Naive thymus-derived CD4-positive, alpha-beta T cell (primary cell): ENCODE results near the gene RNGTT. TPM values are rescaled to one million over a fixed set of nuclear protein-coding genes. Genes with fewer than 3 reads are reported as not detected.

Experiments
- ATAC-seq: fragments of 150-1000 bp; cut with Tn5 transposase; 2 replicates; pipeline ENCODE4 v1.10.0; 2021; ENCODE audit warnings: mild to moderate bottlenecking, moderate library complexity
- CTCF ChIA-PET: fragments of 350-600 bp; sonication (Branson Sonifier 250); formaldehyde crosslinking; loops from one replicate; lab custom pipeline; 2021; ENCODE audit warnings: antibody characterized with exemption; lab: Charles Lee
- POLR2A ChIA-PET: fragments of 350-600 bp; sonication (Branson Sonifier 250); formaldehyde crosslinking; loops from one replicate; lab custom pipeline; 2021; ENCODE audit warnings: antibody characterized with exemption, inconsistent platforms; lab: Charles Lee
- DNase-seq, 9 donors: peaks; one replicate each; pipeline versions ENCODE4 v3.0.0 to v3.0.0-alpha.2; 2020 to 2022; ENCODE audit warnings: mixed read lengths in 1 of 9
- H3K27ac ChIP-seq: one replicate; pipeline ENCODE4 v1.7.0; 2013; ENCODE audit warnings: mild to moderate bottlenecking, low read depth, low read length, moderate library complexity
- H3K27me3 ChIP-seq, 2 donors: one replicate each; pipeline ENCODE4 v1.7.0; 2013; ENCODE audit warnings: low read length in 2 of 2, mild to moderate bottlenecking in 2 of 2, moderate library complexity in 2 of 2; ENCODE audit not compliant: control insufficient read depth in 2 of 2, insufficient read depth in 2 of 2
- H3K36me3 ChIP-seq, 3 experiments: 1 replicate in 2 of 3; 2 replicates in 1 of 3; pipeline ENCODE4 v1.7.0; 2013; ENCODE audit warnings: low read length in 3 of 3, mild to moderate bottlenecking in 3 of 3, moderate library complexity in 1 of 3; ENCODE audit not compliant: insufficient read depth in 3 of 3, control insufficient read depth in 2 of 3
- H3K4me1 ChIP-seq, 2 donors: one replicate each; pipeline ENCODE4 v1.7.0; 2013; ENCODE audit warnings: low read length in 2 of 2, mild to moderate bottlenecking in 2 of 2, moderate library complexity in 1 of 2; ENCODE audit not compliant: control insufficient read depth in 2 of 2, insufficient read depth in 2 of 2
- H3K4me3 ChIP-seq: 2 replicates; pipeline ENCODE4 v1.7.0; 2013; ENCODE audit warnings: mild to moderate bottlenecking, low read length
- H3K9me3 ChIP-seq, 3 experiments: 1 replicate in 2 of 3; 2 replicates in 1 of 3; pipeline ENCODE4 v1.7.0; 2013; ENCODE audit warnings: low read length in 3 of 3; ENCODE audit not compliant: control insufficient read depth in 2 of 3
- H3K27ac Mint-ChIP-seq, 9 donors: one replicate each; pipeline ENCODE4 v1.8.0; 2020 to 2022; ENCODE audit warnings: mixed read lengths in 9 of 9, mild to moderate bottlenecking in 8 of 9, moderate library complexity in 5 of 9, inconsistent platforms in 2 of 9
- H3K27me3 Mint-ChIP-seq, 5 donors: one replicate each; pipeline ENCODE4 v1.8.0; 2021 to 2022; ENCODE audit warnings: mixed read lengths in 5 of 5, mild to moderate bottlenecking in 1 of 5
- H3K36me3 Mint-ChIP-seq, 5 donors: one replicate each; pipeline ENCODE4 v1.8.0; 2020 to 2022; ENCODE audit warnings: mixed read lengths in 5 of 5, mild to moderate bottlenecking in 3 of 5, inconsistent platforms in 1 of 5
- H3K4me1 Mint-ChIP-seq, 7 donors: one replicate each; pipeline ENCODE4 v1.8.0; 2020 to 2022; ENCODE audit warnings: mixed read lengths in 7 of 7, mild to moderate bottlenecking in 3 of 7, inconsistent platforms in 1 of 7
- H3K4me3 Mint-ChIP-seq, 10 donors: one replicate each; pipeline ENCODE4 v1.8.0; 2020 to 2022; ENCODE audit warnings: mild to moderate bottlenecking in 10 of 10, mixed read lengths in 10 of 10, moderate library complexity in 6 of 10, inconsistent platforms in 2 of 10
- H3K9me3 Mint-ChIP-seq, 11 donors: one replicate each; pipeline ENCODE4 v1.8.0; 2020 to 2022; ENCODE audit warnings: mixed read lengths in 11 of 11, mild to moderate bottlenecking in 4 of 11, inconsistent platforms in 1 of 11, moderate library complexity in 1 of 11
- intact Hi-C, 2 donors: fragments of 100-400 bp; cut with micrococcal nuclease; formaldehyde crosslinking; loops; one replicate each; pipeline ENCODE4 v1.15.1; 2023
- polyA plus RNA-seq, 2 donors: library from polyadenylated mRNA; unstranded; fragments of 300-500 nt; fragmentation: Illumina TruSeq; gene quantifications; one replicate each; pipeline ENCODE4 v1.2.3, GENCODE V29; 2021
- total RNA-seq, 6 experiments: library from RNA in 5 of 6; stranded (reverse) in 5 of 6; gene quantifications; 1 replicate in 5 of 6; 2 replicates in 1 of 6; pipeline ENCODE4 v1.2.3 and lab custom pipeline; 2021 to 2026

RNGTT gene
- total and polyA plus RNA-seq, 7 experiments from 2014 or later, result 15.4 to 26.5 (median 19.3) TPM

DNA sequence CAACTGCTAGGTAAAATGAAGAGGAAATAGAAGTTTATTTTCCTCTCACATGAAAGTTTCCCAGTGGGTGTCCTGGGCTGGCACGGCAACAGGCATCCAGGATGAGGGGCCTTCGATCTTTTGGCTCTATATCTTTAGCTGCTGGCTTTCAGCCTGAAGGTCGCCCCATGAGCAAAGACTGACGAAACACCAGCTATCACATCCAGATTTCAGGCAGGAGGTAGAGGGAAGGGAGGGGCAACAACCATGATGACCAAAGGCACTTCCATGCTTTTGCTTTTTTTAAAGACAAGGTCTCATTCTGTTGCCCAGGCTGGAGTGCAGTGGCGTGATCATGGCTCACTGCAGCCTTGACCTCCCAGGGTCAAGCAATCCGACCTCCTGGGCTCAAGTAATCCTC is 387.9 kb downstream of the RNGTT start:
- Histone ChIP-seq H3K4me3 (no peak overlapping the region), H3K27me3 (no peaks in the 10 kb centered on the region), H3K27ac (no peak overlapping the region), H3K9me3 (no peaks in the 10 kb centered on the region), H3K4me1 (no peaks in the 10 kb centered on the region), H3K36me3 (no peaks in the 10 kb centered on the region)
- ChIA-PET CTCF (no interaction called here), POLR2A (no interaction called here)
- Mint-ChIP-seq H3K27me3 (peaks cover 3 to 21% (median 7%) of the 10 kb centered on the region in 5 donors), H3K4me3 (no peak overlapping the region), H3K36me3 (no peaks in the 10 kb centered on the region), H3K4me1 (no peaks in the 10 kb centered on the region), H3K27ac (no peak overlapping the region), H3K9me3 (peaks cover 0 to 7% (median 2%) of the 10 kb centered on the region in 11 donors)
- DNase-seq (no peak), ATAC-seq (no peak)
- intact Hi-C loops, result no loop called here

DNA sequence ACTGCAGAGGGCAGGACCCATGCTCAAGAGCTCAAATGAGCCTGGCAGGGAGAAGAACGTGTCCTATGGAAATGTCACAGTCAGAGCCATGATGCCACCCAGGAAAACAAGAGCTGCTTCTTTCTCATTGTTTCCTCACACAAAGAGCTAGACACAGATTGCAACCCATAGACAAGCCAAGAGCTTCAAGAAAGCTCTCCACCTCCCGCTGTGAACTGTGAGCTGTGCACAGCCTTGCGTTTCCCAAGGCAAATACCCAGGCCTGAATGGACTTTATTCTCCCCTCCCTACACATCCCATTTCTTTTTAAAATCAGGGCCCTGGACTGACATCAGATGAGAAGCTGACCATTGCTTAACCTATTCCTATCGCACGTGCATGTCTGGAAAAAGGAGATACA is 388.8 kb downstream of the RNGTT start:
- ChIA-PET CTCF (no interaction called here), POLR2A (no interaction called here)
- H3K4me1 Mint-ChIP-seq, result no peaks in the 10 kb centered on the region
- Histone ChIP-seq H3K9me3 (peaks cover 0 to 5% (median 0%) of the 10 kb centered on the region in 3 experiments), H3K36me3 (no peaks in the 10 kb centered on the region), H3K27ac (no peak overlapping the region), H3K4me1 (no peaks in the 10 kb centered on the region), H3K27me3 (no peaks in the 10 kb centered on the region), H3K4me3 (no peak overlapping the region)
- H3K4me3 Mint-ChIP-seq, result no peak overlapping the region
- DNase-seq (no peak), ATAC-seq (no peak)
- H3K27ac Mint-ChIP-seq, result peak overlapping the region in 1 of 9 donors; percentile 27
- H3K9me3 Mint-ChIP-seq, result peaks cover 0 to 7% (median under 1%) of the 10 kb centered on the region in 11 donors
- intact Hi-C loops, result no loop called here
- no peaks in the 10 kb centered on the region for H3K36me3 Mint-ChIP-seq
- H3K27me3 Mint-ChIP-seq, result peaks cover 0 to 12% (median 5%) of the 10 kb centered on the region in 5 donors

DNA sequence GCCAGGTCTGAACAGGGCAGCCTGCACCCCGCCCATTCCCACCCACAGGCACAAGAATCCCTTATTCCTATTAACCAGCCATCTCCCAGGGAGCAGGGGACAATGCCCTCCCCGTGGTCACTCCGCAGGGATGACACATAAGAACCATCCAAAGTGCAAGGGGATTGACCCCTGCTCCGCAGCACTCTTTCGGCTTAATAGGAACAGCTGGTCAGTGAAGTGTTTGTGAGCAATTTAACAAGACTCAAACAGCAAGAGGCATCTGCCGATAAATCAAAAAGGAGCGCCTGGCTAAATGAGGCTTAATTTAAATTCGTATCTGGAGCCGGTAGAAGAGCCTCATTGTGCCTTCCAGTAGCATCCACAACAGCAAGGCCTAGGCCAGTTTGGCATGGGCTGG is 389.4 kb downstream of the RNGTT start:
- Mint-ChIP-seq H3K27ac (no peak overlapping the region), H3K36me3 (peaks cover 0 to under 1% (median 0%) of the 10 kb centered on the region in 5 donors), H3K4me3 (no peak overlapping the region), H3K9me3 (peaks cover 0 to 12% (median 5%) of the 10 kb centered on the region in 11 donors), H3K27me3 (peaks cover 0 to 12% (median 3%) of the 10 kb centered on the region in 5 donors), H3K4me1 (no peaks in the 10 kb centered on the region)
- no peaks in the 10 kb centered on the region for H3K4me1 ChIP-seq
- CTCF ChIA-PET, result no interaction called here
- peaks cover 0 to 7% (median 0%) of the 10 kb centered on the region in 3 experiments for H3K9me3 ChIP-seq
- DNase-seq (no peak), ATAC-seq (no peak)
- no peaks in the 10 kb centered on the region for H3K27me3 ChIP-seq
- no peak overlapping the region for H3K27ac ChIP-seq
- POLR2A ChIA-PET, result no interaction called here
- intact Hi-C loops, result no loop called here
- H3K36me3 ChIP-seq, result no peaks in the 10 kb centered on the region
- H3K4me3 ChIP-seq, result no peak overlapping the region

DNA sequence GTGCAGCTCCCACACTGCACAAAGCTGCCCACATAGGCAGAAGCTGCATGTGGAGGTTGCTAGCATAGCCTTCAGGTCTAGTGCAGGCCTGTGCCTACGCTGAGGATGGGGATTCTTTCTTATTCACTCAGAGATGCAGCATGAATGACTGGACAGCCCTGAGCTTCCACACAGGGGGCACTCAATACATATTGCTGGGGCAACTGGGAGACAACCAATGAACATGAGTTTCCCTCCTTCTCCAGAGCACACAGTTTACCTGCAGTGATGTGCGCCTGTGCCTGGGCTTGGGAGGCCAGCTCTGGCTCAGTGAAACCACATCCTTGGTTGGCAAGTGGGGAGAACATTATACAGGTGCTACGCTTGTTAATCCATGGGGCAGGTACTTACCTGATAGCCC is 389.9 kb downstream of the RNGTT start:
- peaks cover 0 to 2% (median 0%) of the 10 kb centered on the region in 5 donors for H3K36me3 Mint-ChIP-seq
- H3K4me3 Mint-ChIP-seq, result no peak overlapping the region

DNA sequence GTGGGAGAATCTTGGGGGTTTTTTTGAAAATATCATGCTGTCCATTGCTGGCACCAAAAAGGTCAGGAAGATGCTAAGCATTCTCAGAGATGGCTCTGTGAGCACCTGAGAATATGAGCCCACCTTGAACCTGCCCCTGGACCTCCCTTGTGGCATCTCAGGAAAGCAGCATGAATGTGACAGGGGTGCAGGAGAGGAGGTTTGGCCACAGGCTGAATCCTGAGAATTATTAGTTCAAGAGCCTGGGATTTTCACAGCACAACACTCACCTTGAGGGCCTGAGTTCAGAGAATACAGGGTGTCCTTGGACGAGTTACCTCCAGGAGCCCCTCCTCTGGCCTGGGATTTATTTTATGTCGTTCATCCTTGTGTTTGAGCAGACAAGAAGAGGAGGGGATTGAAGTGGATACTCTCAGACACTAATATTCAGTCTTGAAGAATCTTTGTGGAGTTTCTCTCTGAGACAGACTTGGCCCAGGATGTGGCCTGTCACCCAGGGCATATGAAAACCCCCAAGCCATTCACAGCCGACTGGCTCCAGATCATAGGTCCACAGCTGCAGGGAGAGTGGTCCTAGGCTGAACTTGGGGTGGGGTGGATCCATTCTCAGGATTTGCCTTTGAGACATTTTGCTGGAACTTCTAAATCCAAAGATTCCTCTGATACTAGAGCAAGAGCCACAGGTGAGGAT is 390.8 kb downstream of the RNGTT start:
- Histone ChIP-seq H3K4me3 (no peak overlapping the region), H3K4me1 (no peaks in the 10 kb centered on the region), H3K9me3 (peaks cover 0 to 7% (median 0%) of the 10 kb centered on the region in 3 experiments), H3K27me3 (no peaks in the 10 kb centered on the region), H3K27ac (no peak overlapping the region), H3K36me3 (no peaks in the 10 kb centered on the region)
- Mint-ChIP-seq H3K4me1 (no peaks in the 10 kb centered on the region), H3K27me3 (peaks cover 0 to 12% (median 0%) of the 10 kb centered on the region in 5 donors), H3K36me3 (peaks cover 0 to 2% (median 0%) of the 10 kb centered on the region in 5 donors), H3K27ac (no peak overlapping the region), H3K4me3 (no peak overlapping the region), H3K9me3 (peaks cover 0 to 14% (median 6%) of the 10 kb centered on the region in 11 donors)
- DNase-seq, result no peak
- POLR2A ChIA-PET, result no interaction called here
- intact Hi-C loops, result no loop called here
- ATAC-seq, result no peak
- CTCF ChIA-PET, result no interaction called here

More for the DNA sequence above, 389.9 kb downstream of the RNGTT start:
- no peaks in the 10 kb centered on the region for H3K36me3 ChIP-seq
- ATAC-seq (no peak), DNase-seq (no peak)
- H3K9me3 ChIP-seq, result peaks cover 0 to 7% (median 0%) of the 10 kb centered on the region in 3 experiments
- intact Hi-C loops, result no loop called here
- POLR2A ChIA-PET, result no interaction called here
- no peaks in the 10 kb centered on the region for H3K4me1 ChIP-seq
- no peaks in the 10 kb centered on the region for H3K27me3 ChIP-seq
- no peak overlapping the region for H3K4me3 ChIP-seq
- CTCF ChIA-PET, result no interaction called here
- Mint-ChIP-seq H3K27ac (no peak overlapping the region), H3K4me1 (no peaks in the 10 kb centered on the region), H3K9me3 (peaks cover 0 to 14% (median 6%) of the 10 kb centered on the region in 11 donors), H3K27me3 (peaks cover 0 to 12% (median 3%) of the 10 kb centered on the region in 5 donors)
- no peak overlapping the region for H3K27ac ChIP-seq

DNA sequence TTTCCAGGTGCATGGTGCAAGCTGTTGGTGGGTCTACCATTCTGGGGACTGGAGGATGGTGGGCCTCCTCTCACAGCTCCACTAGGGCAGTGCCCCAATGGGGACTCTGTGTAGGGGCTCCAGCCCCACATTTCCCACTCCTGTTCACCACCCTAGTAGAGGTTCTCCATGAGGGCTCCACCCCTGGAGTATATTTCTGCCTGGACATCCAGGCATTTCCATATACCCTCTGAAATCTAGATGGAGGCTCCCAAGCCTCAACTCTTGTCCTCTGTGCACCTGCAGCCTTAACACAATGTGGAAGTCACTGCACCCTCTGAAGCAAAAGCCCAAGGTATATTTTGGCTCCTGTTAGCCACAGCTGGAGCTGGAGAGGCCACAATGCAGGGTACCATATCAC is 393.5 kb downstream of the RNGTT start:
- no peaks in the 10 kb centered on the region for H3K4me1 ChIP-seq
- ChIA-PET POLR2A (no interaction called here), CTCF (no interaction called here)
- Mint-ChIP-seq H3K4me3 (no peak overlapping the region), H3K4me1 (no peaks in the 10 kb centered on the region), H3K9me3 (peaks cover 0 to 14% (median 5%) of the 10 kb centered on the region in 11 donors), H3K36me3 (peaks cover 0 to 2% (median 0%) of the 10 kb centered on the region in 5 donors), H3K27me3 (peaks cover 0 to 31% (median 5%) of the 10 kb centered on the region in 5 donors), H3K27ac (no peak overlapping the region)
- H3K27me3 ChIP-seq, result no peaks in the 10 kb centered on the region
- no peaks in the 10 kb centered on the region for H3K36me3 ChIP-seq
- H3K27ac ChIP-seq, result no peak overlapping the region
- intact Hi-C loops, result no loop called here
- DNase-seq, result no peak
- H3K9me3 ChIP-seq, result peaks cover 0 to 7% (median 0%) of the 10 kb centered on the region in 3 experiments
- H3K4me3 ChIP-seq, result no peak overlapping the region
- no peak for ATAC-seq

DNA sequence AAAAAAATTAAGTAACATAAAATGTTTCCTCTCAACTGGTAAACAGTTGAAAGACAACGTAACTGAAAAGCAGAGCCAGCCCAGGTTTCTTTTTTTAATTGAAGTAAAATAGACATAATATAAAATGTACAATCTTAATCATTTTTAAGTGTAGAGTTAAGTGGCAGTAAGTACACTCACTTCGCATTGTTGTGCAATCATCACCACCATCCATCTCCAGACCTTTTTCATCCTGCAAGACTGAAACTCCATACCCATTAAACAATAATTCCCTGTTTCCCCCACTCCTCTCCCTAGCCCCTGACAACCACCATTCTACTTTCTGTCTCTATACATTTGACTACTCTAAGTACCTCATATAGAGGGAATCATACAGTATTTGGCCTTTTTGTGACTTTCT is 395.7 kb downstream of the RNGTT start:
- H3K27me3 ChIP-seq, result no peaks in the 10 kb centered on the region
- H3K27ac ChIP-seq, result no peak overlapping the region
- peaks cover 0 to 7% (median 0%) of the 10 kb centered on the region in 3 experiments for H3K9me3 ChIP-seq
- ChIA-PET CTCF (no interaction called here), POLR2A (no interaction called here)
- peaks cover 0 to 2% (median 0%) of the 10 kb centered on the region in 5 donors for H3K36me3 Mint-ChIP-seq
- intact Hi-C loops, result no loop called here
- peaks cover 0 to 14% (median 5%) of the 10 kb centered on the region in 11 donors for H3K9me3 Mint-ChIP-seq
- H3K4me1 Mint-ChIP-seq, result no peaks in the 10 kb centered on the region
- DNase-seq (no peak), ATAC-seq (no peak)
- H3K36me3 ChIP-seq, result no peaks in the 10 kb centered on the region
- no peak overlapping the region for H3K4me3 Mint-ChIP-seq
- H3K4me3 ChIP-seq, result no peak overlapping the region
- H3K27ac Mint-ChIP-seq, result no peak overlapping the region
- H3K4me1 ChIP-seq, result no peaks in the 10 kb centered on the region
- H3K27me3 Mint-ChIP-seq, result peaks cover 0 to 21% (median 5%) of the 10 kb centered on the region in 5 donors
